Natural killer cell (primary cell): ENCODE data around the gene MACROD2. TPM values are rescaled to one million over a fixed set of nuclear protein-coding genes. Genes with fewer than 3 reads are reported as not detected.

ENCODE experiments used
- ATAC-seq, 3 donors: fragments of 150-1000 bp in 2 of 3; fragments of 200-7000 bp in 1 of 3; cut with Tn5 transposase; 1 replicate in 1 of 3; 2 replicates in 2 of 3; pipeline ENCODE4 v1.10.0; 2021; ENCODE audit warnings: mild to moderate bottlenecking in 2 of 3, moderate library complexity in 2 of 3
- DNase-seq, 2 donors: peaks; one replicate each; pipeline versions ENCODE4 v3.0.0 to v3.0.0-alpha.2; 2013 to 2021; ENCODE audit warnings: mixed read lengths in 1 of 2
- H3K27ac ChIP-seq: one replicate; pipeline ENCODE4 v1.5.1; 2013; ENCODE audit warnings: mild to moderate bottlenecking, low read length
- H3K27me3 ChIP-seq: one replicate; pipeline ENCODE4 v1.6.1; 2013; ENCODE audit warnings: low read length; ENCODE audit not compliant: control insufficient read depth, insufficient read depth
- H3K36me3 ChIP-seq: one replicate; pipeline ENCODE4 v1.6.1; 2013; ENCODE audit warnings: low read length; ENCODE audit not compliant: control insufficient read depth, insufficient read depth
- H3K4me1 ChIP-seq: one replicate; pipeline ENCODE4 v1.6.1; 2013; ENCODE audit warnings: low read length; ENCODE audit not compliant: control insufficient read depth, insufficient read depth
- H3K4me3 ChIP-seq: one replicate; pipeline ENCODE4 v1.5.1; 2013; ENCODE audit warnings: low read length
- H3K9me3 ChIP-seq: one replicate; pipeline ENCODE4 v1.6.1; 2013; ENCODE audit warnings: low read length; ENCODE audit not compliant: control insufficient read depth, insufficient read depth
- H3K27ac Mint-ChIP-seq, 2 donors: one replicate each; pipeline ENCODE4 v1.8.0; 2022; ENCODE audit warnings: mild to moderate bottlenecking in 2 of 2, mixed read lengths in 2 of 2, moderate library complexity in 1 of 2
- H3K27me3 Mint-ChIP-seq, 2 donors: one replicate each; pipeline ENCODE4 v1.8.0; 2022; ENCODE audit warnings: low read depth in 2 of 2, mixed read lengths in 2 of 2
- H3K36me3 Mint-ChIP-seq: one replicate; pipeline ENCODE4 v1.8.0; 2022; ENCODE audit warnings: mixed read lengths
- H3K4me1 Mint-ChIP-seq, 2 donors: one replicate each; pipeline ENCODE4 v1.8.0; 2022; ENCODE audit warnings: mixed read lengths in 2 of 2
- H3K4me3 Mint-ChIP-seq: one replicate; pipeline ENCODE4 v1.8.0; 2022; ENCODE audit warnings: mild to moderate bottlenecking, moderate library complexity, mixed read lengths
- H3K9me3 Mint-ChIP-seq, 2 donors: one replicate each; pipeline ENCODE4 v1.8.0; 2022; ENCODE audit warnings: mixed read lengths in 2 of 2
- CTCF ChIP-seq: fragments of 200-600 bp; IDR thresholded peaks from one replicate; pipeline ENCODE4 v1.8.0; 2022; ENCODE audit warnings: antibody characterized with exemption
- WGBS: methylation state at CpG from one replicate; pipeline ENCODE4 v1.1.7; 2013; ENCODE audit warnings: missing lambda C conversion rate; ENCODE audit not compliant: insufficient coverage; 5-methylcytosine and 5-hydroxymethylcytosine counted together
- intact Hi-C: fragments of 100-400 bp; cut with micrococcal nuclease; formaldehyde crosslinking; loops from one replicate; pipeline ENCODE4 v1.14.2; 2022
- total RNA-seq, 4 donors: library from RNA; stranded (reverse); fragments of 120-200 nt in 1 of 4; gene quantifications; one replicate each; pipeline versions ENCODE4 v1.2.3 to v1.2.4, GENCODE V29; 2013 to 2022

MACROD2 gene
- total RNA-seq, 3 donors from 2014 or later (not counting 1 experiment from before 2014, with no cell fraction given): 0.19 to 0.88 TPM; not detected in 1

GRCh38 chr20:14401479-14402138, 406.3 kb downstream of the MACROD2 start:
- TF ChIP-seq CTCF: no peak
- Histone ChIP-seq H3K27ac (no peak overlapping the region), H3K27me3 (no peaks in the 10 kb centered on the region), H3K9me3 (no peaks in the 10 kb centered on the region), H3K4me1 (no peaks in the 10 kb centered on the region), H3K36me3 (no peaks in the 10 kb centered on the region), H3K4me3 (no peak overlapping the region)
- H3K36me3 Mint-ChIP-seq: peaks cover 7% of the 10 kb centered on the region
- intact Hi-C loops: no loop called here
- no peak overlapping the region for H3K27ac Mint-ChIP-seq
- DNase-seq (no peak), ATAC-seq (no peak)
- H3K9me3 Mint-ChIP-seq: peaks cover 17 to 22% of the 10 kb centered on the region in 2 donors
- no peaks in the 10 kb centered on the region for H3K27me3 Mint-ChIP-seq
- no peaks in the 10 kb centered on the region for H3K4me1 Mint-ChIP-seq
- no peak overlapping the region for H3K4me3 Mint-ChIP-seq

GRCh38 chr20:14404515-14404914, 409.2 kb downstream of the MACROD2 start:
- Histone ChIP-seq H3K36me3 (no peaks in the 10 kb centered on the region), H3K9me3 (no peaks in the 10 kb centered on the region), H3K4me1 (no peaks in the 10 kb centered on the region), H3K27ac (no peak overlapping the region), H3K4me3 (no peak overlapping the region), H3K27me3 (no peaks in the 10 kb centered on the region)
- Mint-ChIP-seq H3K27me3 (no peaks in the 10 kb centered on the region), H3K27ac (no peak overlapping the region), H3K9me3 (peaks cover 19 to 24% of the 10 kb centered on the region in 2 donors), H3K36me3 (peaks cover 4% of the 10 kb centered on the region), H3K4me3 (no peak overlapping the region), H3K4me1 (no peaks in the 10 kb centered on the region)
- intact Hi-C loops: no loop called here
- no peak for ATAC-seq
- TF ChIP-seq CTCF: no peak
- no peak for DNase-seq
- WGBS: 100% methylated on average over 1 of the region's 2 CpGs

- no peak for TF ChIP-seq CTCF
- no peak for ATAC-seq
- Mint-ChIP-seq H3K36me3 (no peaks in the 10 kb centered on the region), H3K27me3 (no peaks in the 10 kb centered on the region), H3K27ac (no peak overlapping the region), H3K9me3 (peaks cover 12 to 17% of the 10 kb centered on the region in 2 donors), H3K4me3 (no peak overlapping the region), H3K4me1 (no peaks in the 10 kb centered on the region)
- Histone ChIP-seq H3K27me3 (no peaks in the 10 kb centered on the region), H3K27ac (no peak overlapping the region), H3K36me3 (no peaks in the 10 kb centered on the region), H3K4me3 (no peak overlapping the region), H3K9me3 (no peaks in the 10 kb centered on the region), H3K4me1 (no peaks in the 10 kb centered on the region)
- no peak for DNase-seq
- intact Hi-C loops: no loop called here
These were observed 411.2 kb downstream of the MACROD2 start for GRCh38 chr20:14406495-14406894.

- WGBS: 76% methylated on average over 3 of the region's 3 CpGs
- intact Hi-C loops: no loop called here
- no peak for TF ChIP-seq CTCF
These were observed 412.0 kb downstream of the MACROD2 start for GRCh38 chr20:14407336-14407735.

More at GRCh38 chr20:14407336-14407735, 412.0 kb downstream of the MACROD2 start:
- no peak for DNase-seq
- Mint-ChIP-seq H3K27me3 (no peaks in the 10 kb centered on the region), H3K4me3 (no peak overlapping the region), H3K9me3 (peaks cover 13 to 18% of the 10 kb centered on the region in 2 donors), H3K27ac (no peak overlapping the region), H3K36me3 (no peaks in the 10 kb centered on the region), H3K4me1 (no peaks in the 10 kb centered on the region)
- Histone ChIP-seq H3K27me3 (no peaks in the 10 kb centered on the region), H3K27ac (no peak overlapping the region), H3K4me3 (no peak overlapping the region), H3K9me3 (no peaks in the 10 kb centered on the region), H3K4me1 (no peaks in the 10 kb centered on the region), H3K36me3 (no peaks in the 10 kb centered on the region)
- ATAC-seq: no peak
